ENCODE data around the gene UNK. TPM values are rescaled to one million over a fixed set of nuclear protein-coding genes. Genes with fewer than 3 reads are reported as not detected.

The UNK gene
- total RNA-seq, 4 donors from 2014 or later: 26.5 to 42.5 (median 31.9) TPM

GRCh38 chr17:75839942-75840798 lies 55.6 kb downstream of the UNK start:
- WGBS, 2 donors: 87% methylated on average over 20 to 25 of the region's 36 CpGs
- no peak for DNase-seq (ENCODE audit: low spot score in 2 of 2)
- intact Hi-C loops (cut with DNase I; ENCODE audit: low total_unique reads): loop anchor here (10.0 kb wide), 1 partner anchor 65 kb away; a partner anchor contains a TSS
- no peak for TF ChIP-seq POLR2A (IDR thresholded peaks at IDR 0.05)
- TF ChIP-seq, protein P1, sequence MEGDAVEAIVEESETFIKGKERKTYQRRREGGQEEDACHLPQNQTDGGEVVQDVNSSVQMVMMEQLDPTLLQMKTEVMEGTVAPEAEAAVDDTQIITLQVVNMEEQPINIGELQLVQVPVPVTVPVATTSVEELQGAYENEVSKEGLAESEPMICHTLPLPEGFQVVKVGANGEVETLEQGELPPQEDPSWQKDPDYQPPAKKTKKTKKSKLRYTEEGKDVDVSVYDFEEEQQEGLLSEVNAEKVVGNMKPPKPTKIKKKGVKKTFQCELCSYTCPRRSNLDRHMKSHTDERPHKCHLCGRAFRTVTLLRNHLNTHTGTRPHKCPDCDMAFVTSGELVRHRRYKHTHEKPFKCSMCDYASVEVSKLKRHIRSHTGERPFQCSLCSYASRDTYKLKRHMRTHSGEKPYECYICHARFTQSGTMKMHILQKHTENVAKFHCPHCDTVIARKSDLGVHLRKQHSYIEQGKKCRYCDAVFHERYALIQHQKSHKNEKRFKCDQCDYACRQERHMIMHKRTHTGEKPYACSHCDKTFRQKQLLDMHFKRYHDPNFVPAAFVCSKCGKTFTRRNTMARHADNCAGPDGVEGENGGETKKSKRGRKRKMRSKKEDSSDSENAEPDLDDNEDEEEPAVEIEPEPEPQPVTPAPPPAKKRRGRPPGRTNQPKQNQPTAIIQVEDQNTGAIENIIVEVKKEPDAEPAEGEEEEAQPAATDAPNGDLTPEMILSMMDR (IDR thresholded peaks at IDR 0.05): no peak
- no peak overlapping the region for H3K4me3 ChIP-seq (ENCODE audit: low read depth, poor library complexity, severe bottlenecking)

DNA sequence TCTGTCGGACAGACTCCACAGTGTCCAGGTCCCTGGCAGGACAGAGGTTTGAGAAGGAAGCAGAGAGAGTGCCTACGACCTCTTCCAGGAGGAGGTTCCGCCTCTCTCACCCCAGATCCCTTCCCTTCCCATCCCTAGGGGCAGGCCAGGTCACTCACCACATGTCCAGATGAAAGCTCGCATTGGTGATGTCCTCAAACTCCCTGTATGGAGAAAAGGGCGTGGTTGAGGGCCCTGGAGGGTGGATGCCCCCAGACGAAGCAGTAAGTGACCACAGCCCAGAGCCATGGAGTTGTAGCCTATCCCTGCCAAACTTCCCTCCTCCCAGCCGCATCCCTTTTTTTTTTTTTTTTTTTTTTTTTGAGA lies 56.2 kb downstream of the UNK start:
- no peak for DNase-seq (ENCODE audit: low spot score in 2 of 2)
- whole genome bisulfite sequencing, 2 donors: 67 to 71% methylated on average over 7 of the region's 7 CpGs
- TF ChIP-seq, protein P1 (IDR thresholded peaks at IDR 0.05): no peak
- no peak for TF ChIP-seq POLR2A (IDR thresholded peaks at IDR 0.05)
- intact Hi-C loops (cut with DNase I; ENCODE audit: low total_unique reads): loop anchor here (10.0 kb wide), 1 partner anchor 66 kb away; a partner anchor contains a TSS
- H3K4me3 ChIP-seq (ENCODE audit: low read depth, poor library complexity, severe bottlenecking): no peak overlapping the region

- intact Hi-C loops (cut with DNase I; ENCODE audit: low total_unique reads): loop anchor here (10.0 kb wide), 1 partner anchor 68 kb away; a partner anchor contains a TSS
- no peak for TF ChIP-seq POLR2A (IDR thresholded peaks at IDR 0.05)
- TF ChIP-seq, protein P1 (IDR thresholded peaks at IDR 0.05): no peak
These were observed 57.8 kb downstream of the UNK start for GRCh38 chr17:75842411-75842810.

DNA sequence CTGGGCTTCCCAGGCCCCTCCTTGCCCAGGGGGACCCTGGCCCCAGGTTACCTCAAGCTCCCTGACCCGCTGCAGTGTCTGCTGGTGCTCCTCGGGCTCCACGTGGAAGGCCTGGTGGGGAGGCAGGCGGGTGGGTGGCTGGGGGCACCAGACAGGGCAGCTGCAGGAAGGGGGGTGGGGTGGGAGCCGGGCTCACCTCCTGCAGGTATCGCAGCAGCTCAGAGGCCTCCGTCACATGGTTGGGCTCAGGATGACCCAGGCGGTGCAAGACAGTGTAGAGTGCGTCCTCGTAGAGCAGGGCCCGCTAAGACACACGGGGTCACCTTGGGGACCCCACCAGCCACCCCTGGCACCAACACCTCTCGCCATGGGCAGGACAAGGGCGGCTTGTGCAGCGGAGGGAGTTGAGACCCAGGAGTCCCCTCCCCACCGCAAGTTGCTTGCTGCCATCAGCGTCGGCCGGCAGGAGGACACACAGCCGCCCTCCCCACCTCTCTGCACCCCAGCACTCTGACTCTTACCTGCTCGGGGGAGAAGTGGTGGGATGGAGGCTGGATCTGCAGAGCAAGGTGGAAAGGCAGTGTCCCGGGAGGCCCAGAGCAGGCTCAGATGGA lies 58.5 kb downstream of the UNK start:
- 80 to 89% methylated on average over 18 to 21 of the region's 22 CpGs for WGBS, 2 donors
- no peak overlapping the region for H3K4me3 ChIP-seq (ENCODE audit: low read depth, poor library complexity, severe bottlenecking)
- no peak for DNase-seq (ENCODE audit: low spot score in 2 of 2)
- TF ChIP-seq, protein P1 (IDR thresholded peaks at IDR 0.05): no peak
- no peak for TF ChIP-seq POLR2A (IDR thresholded peaks at IDR 0.05)
- intact Hi-C loops (cut with DNase I; ENCODE audit: low total_unique reads): loop anchor here (10.0 kb wide), 1 partner anchor 68 kb away; a partner anchor contains a TSS

More at GRCh38 chr17:75842411-75842810, 57.8 kb downstream of the UNK start:
- whole genome bisulfite sequencing, 2 donors: 86 to 88% methylated on average over 18 of the region's 18 CpGs
- no peak overlapping the region for H3K4me3 ChIP-seq (ENCODE audit: low read depth, poor library complexity, severe bottlenecking)
- DNase-seq (ENCODE audit: low spot score in 2 of 2): no peak

- no peak for DNase-seq (ENCODE audit: low spot score in 2 of 2)
- TF ChIP-seq, protein P1 (IDR thresholded peaks at IDR 0.05): no peak
- TF ChIP-seq POLR2A (IDR thresholded peaks at IDR 0.05): no peak
- 42 to 71% methylated on average over 29 to 32 of the region's 35 CpGs for WGBS, 2 donors
- intact Hi-C loops (cut with DNase I; ENCODE audit: low total_unique reads): loop anchor here (10.0 kb wide), 1 partner anchor 69 kb away; a partner anchor contains a TSS
- H3K4me3 ChIP-seq (ENCODE audit: low read depth, poor library complexity, severe bottlenecking): no peak within 1 kb of the TSS
These were observed 59.2 kb downstream of the UNK start, which contains the start of gene UNC13D for GRCh38 chr17:75843577-75844529. UNC13D (minus strand) TSS chr17:75844404; CDS start chr17:75844337, 67 bp downstream.
